CD14-positive monocyte (primary cell): ENCODE results near the gene PLEKHA8. TPM values are rescaled to one million over a fixed set of nuclear protein-coding genes. Genes with fewer than 3 reads are reported as not detected.

Experiments
- DNase-seq, 3 donors: peaks; one replicate each; pipeline ENCODE4 v3.0.0-alpha.2; 2011 to 2022
- H2AFZ ChIP-seq: 2 replicates; pipeline ENCODE4 v1.6.0; 2012; ENCODE audit warnings: mild to moderate bottlenecking, low read depth, low read length, inconsistent platforms; ENCODE audit not compliant: insufficient read depth, poor library complexity, severe bottlenecking
- H3K27ac ChIP-seq, 2 donors: 1 replicate in 1 of 2; 2 replicates in 1 of 2; pipeline ENCODE4 v1.5.1; 2012 to 2013; ENCODE audit warnings: low read length in 2 of 2, control low read depth in 1 of 2, inconsistent platforms in 1 of 2, low read depth in 1 of 2, mild to moderate bottlenecking in 1 of 2
- H3K27me3 ChIP-seq, 2 donors: one replicate each; pipeline versions ENCODE4 v1.6.0 to v1.6.1; 2011 to 2013; ENCODE audit warnings: low read length in 2 of 2; ENCODE audit not compliant: control insufficient read depth in 2 of 2, insufficient read depth in 2 of 2
- H3K36me3 ChIP-seq, 2 donors: replicated peaks in 1 of 2; 1 replicate in 1 of 2; 2 replicates in 1 of 2; pipeline versions ENCODE4 v1.5.1 to v1.6.1; 2012 to 2013; ENCODE audit warnings: low read length in 2 of 2, control low read depth in 1 of 2, inconsistent platforms in 1 of 2, mild to moderate bottlenecking in 1 of 2; ENCODE audit not compliant: insufficient read depth in 2 of 2, control insufficient read depth in 1 of 2
- H3K4me1 ChIP-seq, 2 donors: 1 replicate in 1 of 2; 2 replicates in 1 of 2; pipeline versions ENCODE4 v1.5.1 to v1.6.1; 2012 to 2013; ENCODE audit warnings: low read length in 2 of 2, control low read depth in 1 of 2, inconsistent platforms in 1 of 2, mild to moderate bottlenecking in 1 of 2, moderate library complexity in 1 of 2; ENCODE audit not compliant: insufficient read depth in 2 of 2, control insufficient read depth in 1 of 2
- H3K4me2 ChIP-seq: replicated peaks from 2 replicates; pipeline ENCODE3; 2012; ENCODE audit warnings: low read length, moderate library complexity, mild to moderate bottlenecking; ENCODE audit not compliant: poor library complexity, severe bottlenecking; ENCODE audit errors: extremely low read depth
- H3K4me3 ChIP-seq, 3 experiments: fragments of 200-600 bp in 1 of 3; sonication (generic) in 1 of 3; replicated peaks in 1 of 3; 1 replicate in 2 of 3; 2 replicates in 1 of 3; pipeline ENCODE4 v1.5.1; 2011 to 2013; ENCODE audit warnings: low read length in 3 of 3, mild to moderate bottlenecking in 3 of 3, control low read depth in 2 of 3, low read depth in 2 of 3, inconsistent platforms in 1 of 3, moderate library complexity in 1 of 3
- H3K79me2 ChIP-seq: 2 replicates; pipeline ENCODE4 v1.6.0; 2012; ENCODE audit warnings: mild to moderate bottlenecking, control low read depth, inconsistent platforms, low read length, moderate library complexity; ENCODE audit not compliant: insufficient read depth
- H3K9ac ChIP-seq: 2 replicates; pipeline ENCODE4 v1.6.0; 2017; ENCODE audit warnings: low read length, mild to moderate bottlenecking; ENCODE audit not compliant: insufficient read depth, poor library complexity, severe bottlenecking
- H3K9me3 ChIP-seq, 2 donors: replicated peaks in 1 of 2; 1 replicate in 1 of 2; 2 replicates in 1 of 2; pipeline versions ENCODE4 v1.5.1 to v1.6.1; 2012 to 2013; ENCODE audit warnings: low read length in 2 of 2, control low read depth in 1 of 2; ENCODE audit not compliant: control insufficient read depth in 1 of 2, insufficient read depth in 1 of 2
- H4K20me1 ChIP-seq: 2 replicates; pipeline ENCODE4 v1.6.0; 2012; ENCODE audit warnings: mild to moderate bottlenecking, low read length, control low read depth, moderate library complexity; ENCODE audit not compliant: insufficient read depth
- H3K27ac Mint-ChIP-seq, 7 donors: one replicate each; pipeline ENCODE4 v1.8.0; 2020; ENCODE audit warnings: mild to moderate bottlenecking in 7 of 7, mixed read lengths in 7 of 7, moderate library complexity in 6 of 7, inconsistent platforms in 2 of 7
- H3K27me3 Mint-ChIP-seq, 3 donors: one replicate each; pipeline ENCODE4 v1.8.0; 2021 to 2022; ENCODE audit warnings: low read depth in 3 of 3, mild to moderate bottlenecking in 3 of 3, mixed read lengths in 3 of 3, moderate library complexity in 3 of 3, inconsistent platforms in 1 of 3
- H3K36me3 Mint-ChIP-seq, 2 donors: one replicate each; pipeline ENCODE4 v1.8.0; 2020; ENCODE audit warnings: mixed read lengths in 2 of 2, inconsistent platforms in 1 of 2, mild to moderate bottlenecking in 1 of 2
- H3K4me1 Mint-ChIP-seq: one replicate; pipeline ENCODE4 v1.8.0; 2020; ENCODE audit warnings: mild to moderate bottlenecking, mixed read lengths
- H3K4me3 Mint-ChIP-seq, 2 donors: one replicate each; pipeline ENCODE4 v1.8.0; 2020; ENCODE audit warnings: mild to moderate bottlenecking in 2 of 2, mixed read lengths in 2 of 2, moderate library complexity in 1 of 2
- H3K9me3 Mint-ChIP-seq, 7 donors: one replicate each; pipeline ENCODE4 v1.8.0; 2020 to 2022; ENCODE audit warnings: mixed read lengths in 7 of 7, mild to moderate bottlenecking in 6 of 7, moderate library complexity in 6 of 7, inconsistent platforms in 2 of 7
- WGBS: methylation state at CpG from one replicate; pipeline ENCODE4 v1.1.5; 2013; ENCODE audit warnings: missing lambda C conversion rate; ENCODE audit not compliant: insufficient coverage; 5-methylcytosine and 5-hydroxymethylcytosine counted together
- intact Hi-C, 2 donors: fragments of 100-400 bp; cut with micrococcal nuclease; formaldehyde crosslinking; loops; one replicate each; pipeline versions ENCODE4 v1.15.0 to v1.15.1; 2023
- polyA plus RNA-seq, 3 donors: library from polyadenylated mRNA; depleted of rRNA in 1 of 3; unstranded in 2 of 3; stranded (reverse) in 1 of 3; fragments of 300-500 nt in 2 of 3; fragments of >200 nt in 1 of 3; fragmentation: Illumina TruSeq in 2 of 3; gene quantifications; 1 replicate in 2 of 3; 2 replicates in 1 of 3; pipeline ENCODE4 v1.2.3, GENCODE V29; 2012 to 2021
- TF ChIP-seq, protein P1 (sequence below): fragments of 200-600 bp; IDR thresholded peaks from one replicate; pipeline ENCODE4 v1.8.0; 2022; ENCODE audit warnings: antibody characterized with exemption, mild to moderate bottlenecking

PLEKHA8 gene
- polyA plus RNA-seq, 3 donors, result 2.4 to 2.7 (median 2.6) TPM

DNA sequence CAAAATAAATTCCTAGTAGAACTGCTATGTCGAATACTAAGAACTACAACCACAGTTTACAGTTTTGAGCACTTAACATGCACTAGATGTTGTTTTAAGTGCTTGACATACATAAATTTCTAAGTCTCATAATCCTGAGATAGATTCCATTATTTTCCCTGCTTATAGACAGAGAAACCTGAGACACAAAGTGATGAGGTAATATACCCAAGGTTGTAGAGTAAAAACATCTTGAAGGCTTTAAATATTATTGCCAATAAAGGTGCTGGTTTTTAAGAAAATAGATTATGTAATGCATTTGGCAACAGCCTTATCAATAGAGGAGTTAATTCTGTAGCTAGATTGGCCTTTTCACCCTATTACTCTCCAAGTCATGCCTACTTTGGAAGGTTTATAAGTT, 48.2 kb downstream of the PLEKHA8 start:
- Mint-ChIP-seq H3K4me1 (no peaks in the 10 kb centered on the region), H3K36me3 (peaks cover 7 to 10% of the 10 kb centered on the region in 2 donors), H3K9me3 (no peaks in the 10 kb centered on the region), H3K4me3 (no peak overlapping the region), H3K27me3 (no peaks in the 10 kb centered on the region), H3K27ac (no peak overlapping the region)
- Histone ChIP-seq H4K20me1 (no peaks in the 10 kb centered on the region), H3K9me3 (no peaks in the 10 kb centered on the region), H3K36me3 (peaks cover 2 to 20% of the 10 kb centered on the region in 2 donors), H3K9ac (no peak overlapping the region), H3K27ac (no peak overlapping the region), H3K4me1 (no peaks in the 10 kb centered on the region), H3K4me3 (no peak overlapping the region), H2AFZ (no peak overlapping the region), H3K4me2 (no peak overlapping the region), H3K27me3 (no peaks in the 10 kb centered on the region), H3K79me2 (no peaks in the 10 kb centered on the region)
- intact Hi-C loops, result no loop called here
- no peak for DNase-seq
- no CpG with 5 or more reads among the region's 1 CpG for WGBS
- TF ChIP-seq, protein P1, sequence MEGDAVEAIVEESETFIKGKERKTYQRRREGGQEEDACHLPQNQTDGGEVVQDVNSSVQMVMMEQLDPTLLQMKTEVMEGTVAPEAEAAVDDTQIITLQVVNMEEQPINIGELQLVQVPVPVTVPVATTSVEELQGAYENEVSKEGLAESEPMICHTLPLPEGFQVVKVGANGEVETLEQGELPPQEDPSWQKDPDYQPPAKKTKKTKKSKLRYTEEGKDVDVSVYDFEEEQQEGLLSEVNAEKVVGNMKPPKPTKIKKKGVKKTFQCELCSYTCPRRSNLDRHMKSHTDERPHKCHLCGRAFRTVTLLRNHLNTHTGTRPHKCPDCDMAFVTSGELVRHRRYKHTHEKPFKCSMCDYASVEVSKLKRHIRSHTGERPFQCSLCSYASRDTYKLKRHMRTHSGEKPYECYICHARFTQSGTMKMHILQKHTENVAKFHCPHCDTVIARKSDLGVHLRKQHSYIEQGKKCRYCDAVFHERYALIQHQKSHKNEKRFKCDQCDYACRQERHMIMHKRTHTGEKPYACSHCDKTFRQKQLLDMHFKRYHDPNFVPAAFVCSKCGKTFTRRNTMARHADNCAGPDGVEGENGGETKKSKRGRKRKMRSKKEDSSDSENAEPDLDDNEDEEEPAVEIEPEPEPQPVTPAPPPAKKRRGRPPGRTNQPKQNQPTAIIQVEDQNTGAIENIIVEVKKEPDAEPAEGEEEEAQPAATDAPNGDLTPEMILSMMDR, result no peak

DNA sequence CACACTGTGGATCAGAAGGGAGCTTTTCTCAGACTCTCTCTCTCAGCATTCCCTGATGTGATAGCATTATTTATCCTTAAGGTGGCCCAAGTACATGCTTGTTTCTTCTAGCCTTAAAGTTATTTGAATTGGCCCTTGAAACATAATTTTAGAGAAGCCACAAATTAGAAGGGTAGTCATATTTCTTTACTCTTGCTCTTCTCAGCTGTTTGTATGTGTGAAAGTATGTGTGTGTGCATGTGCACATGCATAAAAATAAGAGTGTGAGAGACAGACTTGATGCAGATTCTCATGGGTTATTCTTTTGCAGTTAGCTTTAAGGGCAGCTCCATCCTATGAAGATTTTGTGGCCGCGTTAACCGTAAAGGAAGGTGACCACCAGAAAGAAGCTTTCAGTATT, 50.1 kb downstream of the PLEKHA8 start:
- Histone ChIP-seq H3K36me3 (peaks cover 2 to 25% of the 10 kb centered on the region in 2 donors), H3K27ac (no peak overlapping the region), H3K9ac (no peak overlapping the region), H3K4me1 (no peaks in the 10 kb centered on the region), H3K27me3 (no peaks in the 10 kb centered on the region), H3K4me3 (no peak overlapping the region), H4K20me1 (no peaks in the 10 kb centered on the region), H2AFZ (no peak overlapping the region), H3K9me3 (no peaks in the 10 kb centered on the region), H3K79me2 (no peaks in the 10 kb centered on the region), H3K4me2 (no peak overlapping the region)
- no CpG with 5 or more reads among the region's 3 CpGs for WGBS
- Mint-ChIP-seq H3K36me3 (peaks cover 6 to 10% of the 10 kb centered on the region in 2 donors), H3K27ac (no peak overlapping the region), H3K27me3 (no peaks in the 10 kb centered on the region), H3K4me1 (no peaks in the 10 kb centered on the region), H3K4me3 (no peak overlapping the region), H3K9me3 (no peaks in the 10 kb centered on the region)
- TF ChIP-seq, protein P1, result no peak
- no peak for DNase-seq
- intact Hi-C loops, result no loop called here
